Epithelial cell of proximal tubule (primary cell): ENCODE data around the gene PPFIA2. TPM values are rescaled to one million over a fixed set of nuclear protein-coding genes. Genes with fewer than 3 reads are reported as not detected.

Experiments
- DNase-seq: peaks from one replicate; pipeline ENCODE4 v3.0.0-alpha.2; 2011; ENCODE audit warnings: low read depth
- H3K4me3 ChIP-seq: 2 replicates; pipeline ENCODE4 v1.5.1; 2011; ENCODE audit warnings: low read depth, mild to moderate bottlenecking, low read length
- CTCF ChIP-seq: conservative IDR thresholded peaks from 2 replicates; pipeline ENCODE4 v1.5.1; 2012; ENCODE audit warnings: low read depth, mild to moderate bottlenecking, low read length
- total RNA-seq: library from RNA; depleted of rRNA; stranded (reverse); fragments of >200 nt; gene quantifications from 2 replicates; pipeline ENCODE4 v1.2.3, GENCODE V29; 2015

PPFIA2 gene
- total RNA-seq, 1 donor from 2014 or later, result 0.06 TPM

- no peak overlapping the region for H3K4me3 ChIP-seq
- TF ChIP-seq CTCF, result no peak
- DNase-seq, result no peak
These were observed 188.9 kb downstream of the PPFIA2 start for GRCh38 chr12:81570234-81570633.

- TF ChIP-seq CTCF, result no peak
- no peak overlapping the region for H3K4me3 ChIP-seq
- DNase-seq, result no peak
These were observed 194.9 kb downstream of the PPFIA2 start for GRCh38 chr12:81564237-81564636.

- no peak for TF ChIP-seq CTCF
- no peak overlapping the region for H3K4me3 ChIP-seq
- no peak for DNase-seq
These were observed 201.1 kb downstream of the PPFIA2 start for GRCh38 chr12:81558031-81558430.

- no peak for DNase-seq
- no peak overlapping the region for H3K4me3 ChIP-seq
These were observed 212.3 kb downstream of the PPFIA2 start for GRCh38 chr12:81546811-81547210.

GRCh38 chr12:81543621-81544139 lies 215.5 kb downstream of the PPFIA2 start:
- no peak for TF ChIP-seq CTCF
- no peak for DNase-seq
- no peak overlapping the region for H3K4me3 ChIP-seq

More at GRCh38 chr12:81546811-81547210, 212.3 kb downstream of the PPFIA2 start:
- TF ChIP-seq CTCF, result no peak

- H3K4me3 ChIP-seq, result no peak overlapping the region
- no peak for DNase-seq
- no peak for TF ChIP-seq CTCF
These were observed 216.8 kb downstream of the PPFIA2 start for GRCh38 chr12:81542065-81543010.
